ENCODE data around the gene CEL. TPM values are rescaled to one million over a fixed set of nuclear protein-coding genes. Genes with fewer than 3 reads are reported as not detected.

CEL gene
- total RNA-seq, 4 donors from 2014 or later = 0.28 to 0.56 (median 0.34) TPM

GRCh38 chr9:133103183-133103986 is 41.6 kb downstream of the CEL start:
- DNase-seq (ENCODE audit: low spot score) (peak; percentile 79), ATAC-seq (ENCODE audit: low FRiP score) (peak; percentile 26)
- TF ChIP-seq, protein P1, sequence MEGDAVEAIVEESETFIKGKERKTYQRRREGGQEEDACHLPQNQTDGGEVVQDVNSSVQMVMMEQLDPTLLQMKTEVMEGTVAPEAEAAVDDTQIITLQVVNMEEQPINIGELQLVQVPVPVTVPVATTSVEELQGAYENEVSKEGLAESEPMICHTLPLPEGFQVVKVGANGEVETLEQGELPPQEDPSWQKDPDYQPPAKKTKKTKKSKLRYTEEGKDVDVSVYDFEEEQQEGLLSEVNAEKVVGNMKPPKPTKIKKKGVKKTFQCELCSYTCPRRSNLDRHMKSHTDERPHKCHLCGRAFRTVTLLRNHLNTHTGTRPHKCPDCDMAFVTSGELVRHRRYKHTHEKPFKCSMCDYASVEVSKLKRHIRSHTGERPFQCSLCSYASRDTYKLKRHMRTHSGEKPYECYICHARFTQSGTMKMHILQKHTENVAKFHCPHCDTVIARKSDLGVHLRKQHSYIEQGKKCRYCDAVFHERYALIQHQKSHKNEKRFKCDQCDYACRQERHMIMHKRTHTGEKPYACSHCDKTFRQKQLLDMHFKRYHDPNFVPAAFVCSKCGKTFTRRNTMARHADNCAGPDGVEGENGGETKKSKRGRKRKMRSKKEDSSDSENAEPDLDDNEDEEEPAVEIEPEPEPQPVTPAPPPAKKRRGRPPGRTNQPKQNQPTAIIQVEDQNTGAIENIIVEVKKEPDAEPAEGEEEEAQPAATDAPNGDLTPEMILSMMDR (IDR thresholded peaks at IDR 0.05) = peak in 2 of 3 donors; percentile 87 to 96

DNA sequence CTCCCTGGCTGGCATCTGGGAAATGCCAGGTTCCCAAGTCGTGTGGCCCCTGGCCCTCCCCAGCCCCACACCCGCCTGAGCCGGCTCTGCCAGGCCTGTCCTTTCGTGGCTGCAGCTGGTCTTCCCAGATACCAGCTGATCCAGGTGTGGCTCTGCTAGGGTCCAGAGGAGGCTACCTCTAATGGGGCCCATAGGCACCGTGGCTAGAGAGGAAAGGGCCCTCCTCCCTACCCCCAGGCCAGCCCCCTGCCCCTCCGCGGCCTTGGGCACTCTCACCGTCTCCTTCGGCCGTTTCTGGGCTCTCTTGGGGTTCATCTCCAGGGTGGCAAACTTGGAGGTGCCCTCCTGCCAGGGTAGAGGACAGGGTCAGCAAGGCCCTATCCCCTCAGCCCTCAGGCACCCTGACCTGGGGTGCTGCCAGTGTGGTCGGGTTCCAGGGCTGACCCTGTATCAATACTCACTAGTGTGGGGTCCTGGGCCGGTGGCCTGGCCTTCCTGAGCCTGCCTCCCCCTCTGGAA is 42.3 kb downstream of the CEL start:
- ATAC-seq (ENCODE audit: low FRiP score) (no peak), DNase-seq (ENCODE audit: low spot score) (no peak)
- TF ChIP-seq, protein P1 (IDR thresholded peaks at IDR 0.05) = no peak

- DNase-seq (ENCODE audit: low spot score) = no peak
- no peak for ATAC-seq (ENCODE audit: low FRiP score)
- TF ChIP-seq, protein P1 (IDR thresholded peaks at IDR 0.05) = no peak
Measured at GRCh38 chr9:133104718-133105460, 43.1 kb downstream of the CEL start.

DNA sequence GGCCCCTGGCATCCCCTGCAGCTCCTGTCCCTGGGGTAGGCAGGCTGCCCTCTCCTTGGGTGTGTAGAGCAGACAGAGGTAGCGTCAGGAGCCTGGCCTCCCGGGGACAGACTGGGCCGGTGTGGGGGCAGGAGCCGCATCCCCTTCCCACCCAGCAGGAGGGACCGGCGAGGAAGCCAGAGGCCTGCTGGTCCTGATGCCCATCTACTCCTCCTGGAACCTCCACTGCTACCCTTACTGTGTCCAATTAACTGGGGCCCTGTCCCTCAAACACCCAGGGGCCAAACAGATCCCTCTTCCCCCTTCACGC is 43.6 kb downstream of the CEL start:
- no peak for DNase-seq (ENCODE audit: low spot score)
- TF ChIP-seq, protein P1 (IDR thresholded peaks at IDR 0.05) = no peak
- no peak for ATAC-seq (ENCODE audit: low FRiP score)

DNA sequence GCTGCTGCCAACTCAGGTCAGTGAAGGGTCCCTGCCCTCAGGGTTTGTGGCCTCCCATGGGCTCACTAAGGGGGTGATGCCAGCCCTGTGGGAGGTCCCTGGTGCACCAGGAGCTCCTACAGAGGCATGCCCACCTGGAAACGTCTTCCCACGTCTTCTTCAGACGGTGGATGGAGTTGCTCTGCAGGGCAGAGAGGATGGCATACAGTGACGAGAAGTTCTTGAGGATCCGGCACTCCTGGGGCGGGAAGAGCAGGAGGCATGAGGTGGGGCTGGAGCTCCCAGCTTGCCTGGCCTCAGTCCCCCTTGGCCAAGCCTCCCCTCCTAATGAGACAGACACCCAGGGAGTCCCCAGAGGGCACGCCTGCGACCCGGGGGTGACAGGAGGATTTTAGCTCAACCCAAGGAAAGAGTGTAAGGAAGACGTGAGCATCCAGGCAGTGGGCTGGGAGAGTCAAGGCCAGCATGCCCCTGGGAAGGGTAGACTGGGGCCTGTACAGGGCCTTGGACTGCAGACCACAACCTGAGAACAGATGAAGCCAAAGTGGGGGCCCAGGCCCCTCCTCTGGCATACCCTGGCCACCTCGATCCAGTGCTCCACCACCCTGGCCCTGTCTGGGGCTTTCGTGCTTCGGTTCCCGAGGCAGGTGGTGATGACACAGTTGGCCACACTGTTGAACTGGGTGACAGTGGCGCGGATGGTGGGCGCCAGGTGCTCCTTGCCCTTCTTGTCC is 44.9 kb downstream of the CEL start:
- TF ChIP-seq, protein P1 (IDR thresholded peaks at IDR 0.05) = no peak
- DNase-seq (ENCODE audit: low spot score) (no peak), ATAC-seq (ENCODE audit: low FRiP score) (no peak)

DNA sequence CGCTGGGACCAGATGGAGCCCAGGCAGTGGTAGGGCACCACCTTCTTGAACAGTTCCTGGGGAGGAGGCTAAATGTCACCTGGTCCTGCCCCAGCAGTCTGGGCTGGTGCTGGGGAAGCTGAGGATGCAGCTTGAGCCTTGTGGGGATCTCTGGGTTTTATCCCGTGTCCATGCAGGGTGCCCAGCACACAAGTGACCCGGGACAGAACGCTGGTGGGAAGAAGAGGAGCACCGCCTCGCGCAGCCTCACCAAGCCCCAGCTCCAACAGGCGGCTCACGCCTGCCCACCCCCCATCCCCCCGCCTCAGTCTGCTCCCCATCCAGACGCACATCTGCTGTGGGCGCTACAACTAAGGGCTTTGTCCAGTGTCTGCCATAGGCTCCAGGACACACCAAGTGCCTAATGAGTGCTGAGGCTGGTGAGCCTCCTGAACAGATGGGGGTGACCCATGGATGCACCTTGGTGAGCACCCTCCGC is 45.5 kb downstream of the CEL start:
- ATAC-seq (ENCODE audit: low FRiP score) (no peak), DNase-seq (ENCODE audit: low spot score) (no peak)
- TF ChIP-seq, protein P1 (IDR thresholded peaks at IDR 0.05) = no peak

Measured in omental fat pad (tissue), 4 donors.